BE2C (cell line): ENCODE results near the gene PRR18.

Experiments
- DNase-seq: peaks from one replicate; pipeline ENCODE4 v3.0.0-alpha.2; 2020
- H3K27me3 ChIP-seq: fragments of 250-450 bp; sonication (Bioruptor Pico); 2 replicates; pipeline ENCODE4 v1.5.1; 2020; ENCODE audit warnings: mild to moderate bottlenecking
- H3K36me3 ChIP-seq: fragments of 250-450 bp; sonication (Bioruptor Pico); 2 replicates; pipeline ENCODE4 v1.5.1; 2020; ENCODE audit warnings: mild to moderate bottlenecking
- H3K4me1 ChIP-seq: fragments of 250-450 bp; sonication (Bioruptor Pico); 2 replicates; pipeline ENCODE4 v1.5.1; 2020
- H3K4me3 ChIP-seq: 2 replicates; pipeline ENCODE4 v1.5.1; 2011; ENCODE audit warnings: low read depth, low read length
- H3K9me3 ChIP-seq: fragments of 250-450 bp; sonication (Bioruptor Pico); 2 replicates; pipeline ENCODE4 v1.5.1; 2020
- CTCF ChIP-seq: IDR thresholded peaks from 2 replicates; pipeline ENCODE4 v1.5.1; 2012; ENCODE audit warnings: mild to moderate bottlenecking, low read depth, low read length

PRR18 gene

GRCh38 chr6:166274739-166275370 lies 33.3 kb downstream of the PRR18 start:
- no peak overlapping the region for H3K4me3 ChIP-seq
- TF ChIP-seq CTCF, result no peak
- peaks cover 2% of the 10 kb centered on the region; the same call in 1 of the 2 replicates for H3K4me1 ChIP-seq
- H3K36me3 ChIP-seq, result no peaks in the 10 kb centered on the region
- H3K27me3 ChIP-seq, result no peaks in the 10 kb centered on the region
- H3K9me3 ChIP-seq, result no peaks in the 10 kb centered on the region
- DNase-seq, result no peak

GRCh38 chr6:166274163-166274562 lies 34.0 kb downstream of the PRR18 start:
- TF ChIP-seq CTCF, result no peak
- H3K4me3 ChIP-seq, result no peak overlapping the region
- no peaks in the 10 kb centered on the region for H3K27me3 ChIP-seq
- no peaks in the 10 kb centered on the region for H3K9me3 ChIP-seq
- no peak for DNase-seq
- H3K4me1 ChIP-seq, result peaks cover 2% of the 10 kb centered on the region; the same call in 1 of the 2 replicates
- no peaks in the 10 kb centered on the region for H3K36me3 ChIP-seq

- Histone ChIP-seq H3K27me3 (no peaks in the 10 kb centered on the region), H3K9me3 (no peaks in the 10 kb centered on the region), H3K4me1 (peaks cover 2% of the 10 kb centered on the region; the same call in 1 of the 2 replicates), H3K4me3 (no peak overlapping the region), H3K36me3 (no peaks in the 10 kb centered on the region)
- no peak for TF ChIP-seq CTCF
- DNase-seq, result no peak
Observed at GRCh38 chr6:166271376-166271765, 36.8 kb downstream of the PRR18 start.

- DNase-seq, result no peak
- H3K4me3 ChIP-seq, result no peak overlapping the region
- no peaks in the 10 kb centered on the region for H3K36me3 ChIP-seq
- H3K9me3 ChIP-seq, result no peaks in the 10 kb centered on the region
- H3K4me1 ChIP-seq, result no peaks in the 10 kb centered on the region; the same call in 1 of the 2 replicates
- H3K27me3 ChIP-seq, result no peaks in the 10 kb centered on the region
- TF ChIP-seq CTCF, result no peak
Observed at GRCh38 chr6:166270706-166271375, 37.4 kb downstream of the PRR18 start.

GRCh38 chr6:166269301-166270039 lies 38.7 kb downstream of the PRR18 start:
- DNase-seq, result no peak
- no peaks in the 10 kb centered on the region for H3K36me3 ChIP-seq
- H3K4me3 ChIP-seq, result no peak overlapping the region
- TF ChIP-seq CTCF, result no peak
- no peaks in the 10 kb centered on the region for H3K4me1 ChIP-seq
- no peaks in the 10 kb centered on the region for H3K9me3 ChIP-seq
- H3K27me3 ChIP-seq, result no peaks in the 10 kb centered on the region
